Right lobe of liver (tissue), 6 donors: ENCODE results near the gene HTT-AS. TPM values are rescaled to one million over a fixed set of nuclear protein-coding genes. Genes with fewer than 3 reads are reported as not detected.

Source experiments
- ATAC-seq, 4 donors: fragments of 200-7000 bp; cut with Tn5 transposase; one replicate each; pipeline ENCODE4 v1.9.1; 2020; ENCODE audit warnings: mild to moderate bottlenecking in 4 of 4, moderate library complexity in 4 of 4
- DNase-seq, 3 donors: peaks; one replicate each; pipeline ENCODE4 v3.0.0-alpha.2; 2020
- H3K27ac ChIP-seq, 3 donors: fragments of 200-600 bp; one replicate each; pipeline ENCODE4 v1.8.0; 2022
- H3K27me3 ChIP-seq, 2 donors: fragments of 200-600 bp; one replicate each; pipeline ENCODE4 v1.8.0; 2022
- H3K36me3 ChIP-seq, 4 donors: fragments of 200-600 bp; sonication (generic) in 1 of 4; one replicate each; pipeline versions ENCODE4 v1.5.1 to v1.8.0; 2017 to 2022; ENCODE audit warnings: control low read depth in 1 of 4
- H3K4me1 ChIP-seq, 4 donors: fragments of 200-600 bp; sonication (generic) in 1 of 4; one replicate each; pipeline versions ENCODE4 v1.5.1 to v1.8.0; 2017 to 2022; ENCODE audit warnings: control low read depth in 1 of 4
- H3K4me3 ChIP-seq, 3 donors: fragments of 200-600 bp; one replicate each; pipeline ENCODE4 v1.8.0; 2022
- H3K9me3 ChIP-seq, 4 donors: fragments of 200-600 bp; sonication (generic) in 1 of 4; one replicate each; pipeline versions ENCODE4 v1.5.1 to v1.8.0; 2017 to 2022; ENCODE audit warnings: control low read depth in 1 of 4
- CTCF ChIP-seq, 4 donors: fragments of 200-600 bp in 3 of 4; fragments of 450-650 bp in 1 of 4; IDR thresholded peaks; one replicate each; pipeline versions ENCODE4 v1.5.1 to v1.8.0; 2016 to 2022; ENCODE audit warnings: antibody characterized with exemption in 4 of 4, mild to moderate bottlenecking in 2 of 4
- POLR2A ChIP-seq: fragments of 450-650 bp; IDR thresholded peaks from one replicate; pipeline ENCODE4 v1.6.1; 2017; ENCODE audit warnings: antibody characterized with exemption, mild to moderate bottlenecking
- WGBS: methylation state at CpG from one replicate; pipeline ENCODE4 v1.1.6; 2018; ENCODE audit warnings: low coverage, low lambda C conversion rate; ENCODE audit not compliant: insufficient coverage; ENCODE audit errors: missing lambda C conversion rate; 5-methylcytosine and 5-hydroxymethylcytosine counted together
- intact Hi-C, 2 donors: fragments of 100-400 bp; cut with DNase I; formaldehyde crosslinking; loops; one replicate each; pipeline versions ENCODE4 v1.11.2 to v1.14.1; 2022
- small RNA-seq, 2 experiments: library from RNA; depleted of rRNA; stranded (forward); fragments of <200 nt; gene quantifications; one replicate each; pipeline ENCODE3, GENCODE V24; 2016
- total RNA-seq, 6 experiments: library from RNA; depleted of rRNA in 2 of 6; stranded (reverse); fragments of >200 nt in 2 of 6; fragmentation: NEBNext Ultra II Directional in 3 of 6; extraction: Animal tissue kit (Norgen Biotek cat#: 25700) in 3 of 6; gene quantifications; one replicate each; pipeline versions ENCODE4 v1.1.0 to v1.2.4, GENCODE V29; 2016 to 2023
- donor health status: DM: no; HTN: yes; CAD: no.
- donor health status: DM: no; HTN: no; CAD: no.
- donor health status: DM: no; HTN: no; CAD: no.
- donor health status: DM: no; HTN: yes; CAD: no.
- donor health status: DM: no; HTN: yes; CAD: no.

HTT-AS gene
- total RNA-seq, 6 experiments from 2014 or later = not detected

GRCh38 chr4:3013839-3014350 is 60.4 kb downstream of the HTT-AS start:
- H3K4me3 ChIP-seq = no peak overlapping the region
- TF ChIP-seq CTCF (IDR thresholded peaks at IDR 0.05) (no peak), POLR2A (no peak)
- intact Hi-C loops = no loop called here
- DNase-seq (peak in 1 of 3 donors; percentile 72), ATAC-seq (peak; percentile 93 to 97 (median 96))
- no peaks in the 10 kb centered on the region for H3K36me3 ChIP-seq
- H3K27ac ChIP-seq = no peak overlapping the region
- WGBS = 39% methylated on average over 8 of the region's 8 CpGs
- H3K4me1 ChIP-seq = peaks cover 0 to 11% (median 0%) of the 10 kb centered on the region in 4 donors
- no peaks in the 10 kb centered on the region for H3K27me3 ChIP-seq
- H3K9me3 ChIP-seq = no peaks in the 10 kb centered on the region

Small RNA genes within 50 kb of the gene (small RNA-seq; reads per million reads assigned to genes)
- gene RF02134 (0 reads per million in 2 experiments), gene RF02135 (0 reads per million in 2 experiments), gene RNU6-204P (0 to 0.10 reads per million in 2 experiments)

Other genes with a start within 250 kb of the HTT-AS start
- gene ADD1, start 230.7 kb downstream of the HTT-AS start, total RNA-seq = 100 to 1,000 TPM in 3 of 6 experiments, 10 to 100 TPM in 3; 94.4 to 120 (median 103) TPM
- 10 to 100 TPM; 16.1 to 24.7 (median 19.5) TPM for gene NOP14, start 111.1 kb downstream of the HTT-AS start, total RNA-seq
- 1 to 10 TPM; 1.0 to 4.3 (median 2.8) TPM for gene GRK4, start 111.0 kb downstream of the HTT-AS start, total RNA-seq
- 10 to 100 TPM; 25.5 to 37.8 (median 30.3) TPM for gene HTT, start 143 bp upstream of the HTT-AS start, total RNA-seq
- gene MSANTD1, start 174.6 kb upstream of the HTT-AS start, total RNA-seq = under 1 TPM in 5 of 6 experiments, not detected in 1; 0.46 to 0.84 (median 0.64) TPM
- gene RGS12, start 218.5 kb upstream of the HTT-AS start, total RNA-seq = 10 to 100 TPM; 15.0 to 29.6 (median 22.1) TPM